GM18951 (cell line): ENCODE data around the gene SUPT6H.

Experiments
- POLR2A ChIP-seq: IDR thresholded peaks from 4 replicates; pipeline ENCODE4 v1.6.1; 2011; ENCODE audit warnings: mild to moderate bottlenecking; ENCODE audit not compliant: insufficient read length, insufficient read depth; ENCODE audit errors: extremely low read depth
- in situ Hi-C: fragments of 300-500 bp; cut with MboI; formaldehyde crosslinking; loops from one replicate; pipeline ENCODE4 v1.12.0; 2022; ENCODE audit warnings: low sequenced_read_pairs, mixed read lengths, inconsistent platforms; ENCODE audit not compliant: unreplicated experiment

The SUPT6H gene

DNA sequence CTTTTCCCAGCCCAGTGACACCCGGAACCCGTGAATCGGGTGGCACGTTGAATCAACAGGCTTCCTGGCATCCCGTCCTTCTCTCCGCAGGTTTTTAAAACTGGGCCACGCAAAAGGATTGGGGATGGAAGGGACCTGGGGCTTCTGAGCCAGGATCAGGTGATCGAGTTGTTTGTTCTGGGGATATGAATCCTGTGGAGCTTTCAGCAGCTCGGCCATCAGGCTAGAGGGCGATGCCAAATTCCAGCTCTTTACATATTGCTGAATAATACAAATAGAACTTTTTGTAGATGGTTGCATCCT lies 473 bp downstream of the SUPT6H start:
- in situ Hi-C loops = no loop called here
- no peak for TF ChIP-seq POLR2A

DNA sequence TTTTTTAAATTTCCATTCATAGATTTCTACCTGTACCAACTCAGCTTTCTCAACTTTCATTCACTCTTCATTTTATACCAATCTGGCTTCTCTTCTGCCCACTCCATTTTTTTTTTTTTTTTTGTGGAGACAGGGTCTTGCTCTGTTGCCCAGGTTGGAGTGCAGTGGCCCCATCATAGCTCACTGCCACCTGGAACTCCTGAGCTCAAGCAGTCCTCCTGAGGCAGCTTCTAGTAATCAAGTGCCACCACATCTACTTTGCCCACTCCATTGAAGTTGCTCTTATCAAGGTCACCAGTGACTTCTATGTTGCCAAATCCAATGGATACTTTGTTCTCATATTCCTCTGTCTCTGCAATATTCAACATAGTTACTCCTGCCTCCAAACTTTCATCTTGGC lies 1.7 kb downstream of the SUPT6H start:
- no peak for TF ChIP-seq POLR2A
- in situ Hi-C loops = no loop called here

DNA sequence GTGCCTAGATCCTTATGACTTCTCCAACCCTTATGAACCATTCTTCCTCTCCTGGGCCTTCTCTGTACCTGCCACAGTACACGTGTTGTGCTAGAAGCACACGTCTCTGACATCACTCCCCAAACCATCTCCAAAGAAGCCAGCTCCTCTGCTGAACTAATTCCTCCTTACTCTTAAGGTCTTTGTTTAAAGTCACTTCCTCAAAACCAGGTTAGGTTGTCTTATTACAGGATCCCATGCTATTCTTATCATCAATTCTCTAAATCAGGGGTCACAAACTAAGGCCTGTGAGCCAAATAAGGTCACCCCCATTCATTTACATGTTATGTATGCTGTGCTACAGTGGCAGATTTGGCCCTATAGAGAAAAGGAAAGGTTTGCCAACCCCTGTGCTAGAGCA lies 4.0 kb downstream of the SUPT6H start:
- TF ChIP-seq POLR2A = no peak
- in situ Hi-C loops = no loop called here

DNA sequence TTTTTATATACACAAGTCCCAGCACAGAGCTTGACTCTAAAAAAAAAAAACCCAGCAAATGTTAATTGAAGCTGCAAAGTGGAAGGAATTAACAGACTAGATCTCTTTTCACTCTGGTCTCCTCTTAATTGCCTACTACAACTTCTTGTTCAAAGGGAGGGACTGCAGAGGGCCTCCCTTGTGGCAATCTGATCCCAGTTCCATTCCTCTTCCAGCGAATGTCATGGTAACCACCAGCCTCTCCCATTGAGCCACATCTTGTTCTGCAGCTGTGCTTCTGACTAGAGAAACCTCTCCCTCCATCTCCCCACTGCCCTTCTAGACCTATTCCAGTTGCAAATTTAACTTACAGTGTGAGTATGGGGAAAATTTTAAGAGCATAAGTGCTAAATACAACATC lies 5.9 kb downstream of the SUPT6H start:
- TF ChIP-seq POLR2A = no peak

DNA sequence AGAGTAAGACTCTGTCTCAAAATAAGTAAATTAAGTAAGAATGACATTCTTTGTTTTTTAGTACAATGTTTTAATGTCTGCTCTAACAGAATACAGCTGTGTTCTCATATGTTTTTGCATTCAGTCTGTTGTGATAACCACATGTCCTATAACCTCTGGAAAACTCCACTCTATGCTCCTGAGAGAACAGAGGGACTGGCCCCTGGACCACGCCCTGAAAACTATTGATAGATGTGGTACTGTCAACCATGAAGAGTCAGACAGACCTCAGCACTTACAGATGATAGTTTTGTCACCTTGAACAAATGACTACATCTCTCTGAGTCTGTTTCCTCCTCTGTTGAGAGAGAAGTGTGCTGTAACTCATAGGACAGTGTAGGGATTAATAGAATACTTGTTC lies 7.9 kb downstream of the SUPT6H start:
- no peak for TF ChIP-seq POLR2A
- in situ Hi-C loops = no loop called here

More for the DNA sequence above, 5.9 kb downstream of the SUPT6H start:
- in situ Hi-C loops = no loop called here

DNA sequence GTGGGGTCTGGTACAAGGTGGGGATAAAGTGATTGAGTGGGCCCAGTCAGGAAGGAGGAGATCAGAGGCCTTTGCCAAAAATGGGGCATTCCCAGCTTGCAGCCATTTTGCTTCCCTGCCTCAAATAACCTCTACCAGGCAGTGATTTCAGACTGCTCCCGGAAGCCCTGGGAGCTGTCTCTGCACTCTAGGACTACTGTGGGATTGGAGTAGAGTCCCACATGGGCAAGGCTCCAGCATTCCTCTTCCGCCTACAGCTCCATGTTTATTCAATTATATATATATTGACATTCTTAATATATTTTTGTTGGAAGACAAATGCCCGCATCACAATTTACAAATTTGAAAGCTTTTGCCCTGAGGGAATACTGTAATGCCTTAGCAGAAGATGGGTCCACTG lies 13.5 kb downstream of the SUPT6H start:
- no peak for TF ChIP-seq POLR2A
- in situ Hi-C loops = no loop called here

DNA sequence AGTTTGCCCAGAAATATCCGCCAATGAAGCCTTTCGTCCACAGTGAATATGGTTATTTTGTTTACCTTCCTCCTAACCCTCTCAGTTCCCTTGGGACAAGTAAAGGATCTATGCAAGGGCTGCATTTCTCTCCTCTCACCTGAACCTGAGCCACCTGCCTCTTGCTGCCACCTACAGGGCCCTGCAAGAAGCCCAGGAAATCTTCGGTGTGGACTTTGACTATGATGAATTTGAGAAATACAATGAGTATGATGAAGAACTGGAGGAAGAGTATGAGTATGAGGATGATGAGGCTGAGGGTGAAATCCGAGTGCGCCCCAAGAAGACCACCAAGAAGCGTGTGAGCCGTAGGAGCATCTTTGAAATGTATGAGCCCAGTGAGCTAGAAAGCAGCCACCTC lies 14.0 kb downstream of the SUPT6H start:
- in situ Hi-C loops = no loop called here
- TF ChIP-seq POLR2A = no peak

DNA sequence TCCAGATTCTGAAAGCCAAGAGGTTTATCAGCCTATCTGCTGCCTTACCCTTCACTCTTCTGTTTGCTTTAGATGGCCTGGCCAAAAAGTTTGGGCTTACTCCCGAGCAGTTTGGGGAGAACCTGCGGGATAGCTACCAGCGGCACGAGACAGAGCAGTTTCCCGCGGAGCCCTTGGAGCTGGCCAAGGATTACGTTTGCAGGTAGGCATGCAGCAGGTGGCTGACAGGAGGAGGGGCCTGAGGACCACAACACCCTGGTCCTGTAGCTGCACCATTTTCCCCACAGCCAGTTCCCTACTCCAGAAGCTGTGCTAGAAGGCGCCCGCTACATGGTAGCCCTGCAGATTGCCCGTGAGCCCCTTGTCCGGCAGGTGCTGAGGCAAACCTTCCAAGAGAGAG lies 20.6 kb downstream of the SUPT6H start:
- in situ Hi-C loops = no loop called here
- no peak for TF ChIP-seq POLR2A

DNA sequence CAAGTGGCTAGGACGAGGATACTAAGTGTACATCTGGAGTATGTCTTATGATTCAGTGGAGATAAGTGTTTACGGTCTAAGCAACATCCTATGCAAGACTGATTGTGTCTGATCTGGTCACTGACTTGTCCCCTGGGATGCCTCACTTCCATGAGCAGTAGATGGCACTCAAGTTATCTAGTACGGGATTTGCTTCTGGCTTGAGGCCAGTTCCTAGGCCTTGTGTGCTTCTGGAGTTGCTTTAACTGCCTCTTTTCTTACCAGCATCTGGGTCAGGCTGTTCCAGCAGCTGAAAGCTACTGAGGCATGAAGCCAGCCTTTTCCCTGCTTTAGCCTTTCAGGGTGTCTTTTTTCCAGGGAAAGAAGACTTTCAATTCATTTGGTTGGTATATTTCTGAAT lies 23.0 kb downstream of the SUPT6H start:
- TF ChIP-seq POLR2A = no peak
- in situ Hi-C loops = no loop called here

DNA sequence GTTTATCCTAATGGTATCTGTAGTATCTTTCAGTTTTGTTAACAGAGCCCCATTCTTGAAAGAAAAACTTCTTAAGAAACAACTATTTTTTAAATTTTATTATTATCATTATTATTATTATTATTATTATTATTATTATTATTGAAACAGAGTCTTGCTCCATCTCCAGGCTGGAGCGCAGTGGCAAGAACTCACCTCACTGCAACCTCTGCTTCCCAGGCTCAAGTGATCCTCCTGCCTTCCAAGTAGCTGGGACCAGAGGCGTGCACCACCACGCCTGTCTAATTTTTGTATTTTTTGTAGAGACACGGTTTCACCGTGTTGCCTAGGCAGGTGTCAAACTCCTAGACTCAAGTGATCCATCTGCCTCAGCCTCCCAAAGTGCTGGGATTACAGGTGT lies 23.4 kb downstream of the SUPT6H start:
- no peak for TF ChIP-seq POLR2A

DNA sequence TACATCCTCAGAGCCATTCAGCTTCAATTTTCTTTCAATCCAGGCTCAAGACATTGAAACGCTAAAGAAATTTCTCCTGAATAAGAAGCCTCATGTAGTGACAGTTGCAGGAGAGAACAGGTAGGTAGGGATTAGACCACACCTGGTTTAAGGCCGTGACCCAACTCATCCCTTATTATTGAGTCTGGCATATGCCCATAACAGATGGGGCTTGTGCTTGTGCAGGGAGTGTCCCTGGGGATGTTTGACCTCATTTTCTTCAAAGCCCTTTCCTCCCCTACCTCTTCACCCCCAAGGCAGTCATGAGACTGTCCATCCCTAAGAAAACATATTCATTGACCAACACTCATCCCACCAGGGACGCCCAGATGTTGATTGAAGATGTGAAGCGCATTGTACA lies 24.3 kb downstream of the SUPT6H start:
- in situ Hi-C loops = no loop called here
- no peak for TF ChIP-seq POLR2A

More for the DNA sequence above, 23.4 kb downstream of the SUPT6H start:
- in situ Hi-C loops = no loop called here

DNA sequence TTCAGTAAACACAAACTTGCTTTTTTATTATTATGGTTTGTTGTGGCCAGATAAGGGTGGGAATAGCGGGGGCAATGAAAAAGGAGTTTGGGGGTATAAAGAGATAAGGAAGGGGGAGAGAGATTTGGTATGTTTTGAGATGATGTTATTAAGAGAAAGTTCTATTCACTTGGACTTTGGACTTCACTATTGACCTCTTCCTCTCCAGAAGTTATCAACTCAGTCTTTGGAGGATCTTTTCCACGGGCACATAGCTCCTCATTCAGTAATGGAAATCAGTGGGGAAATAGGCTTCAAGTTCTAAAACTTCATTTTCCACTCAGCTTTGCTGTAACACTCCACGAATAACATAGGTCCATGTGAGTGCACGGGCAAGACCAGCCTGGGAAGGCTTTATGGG lies 26.5 kb downstream of the SUPT6H start:
- TF ChIP-seq POLR2A = no peak
- in situ Hi-C loops = no loop called here

DNA sequence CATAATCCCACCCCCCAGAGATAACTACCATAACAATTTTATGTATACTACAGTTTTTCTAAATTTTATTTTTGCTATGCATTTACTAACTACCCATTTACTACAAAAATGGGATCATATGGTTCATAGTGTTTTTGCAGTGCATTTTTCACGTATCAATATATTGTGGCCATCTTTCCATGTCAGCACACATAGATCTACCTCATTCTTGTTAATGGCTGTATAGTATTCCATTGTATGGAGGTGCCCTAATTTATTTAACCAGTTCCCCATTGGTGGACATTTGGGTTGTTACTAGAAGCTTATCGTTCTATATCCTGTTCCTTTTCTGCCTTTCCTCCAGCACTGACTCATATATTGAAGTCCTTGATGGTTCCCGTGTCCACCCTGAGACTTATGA lies 27.0 kb downstream of the SUPT6H start:
- TF ChIP-seq POLR2A = no peak
- in situ Hi-C loops = no loop called here

DNA sequence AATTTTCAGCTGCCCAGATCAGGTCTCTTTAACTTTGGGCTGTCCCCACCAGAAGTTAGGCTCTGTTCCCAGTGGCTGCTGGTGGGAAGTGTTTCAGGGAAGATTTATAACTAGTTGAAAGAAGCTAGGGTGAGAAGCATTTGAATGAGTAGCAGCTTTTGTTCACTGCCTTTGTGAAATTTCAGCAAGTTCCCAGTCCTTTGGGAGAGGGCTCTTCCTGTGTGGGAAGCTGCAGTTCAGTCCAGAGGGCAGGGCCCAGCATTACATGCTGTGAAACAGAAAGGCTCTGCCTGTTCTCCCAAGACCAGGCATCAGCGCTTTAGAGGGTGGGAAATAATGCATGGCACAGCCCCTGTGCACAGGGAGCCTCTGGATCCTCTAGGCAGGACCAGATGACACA lies 31.9 kb downstream of the SUPT6H start:
- in situ Hi-C loops = no loop called here
- TF ChIP-seq POLR2A = no peak

DNA sequence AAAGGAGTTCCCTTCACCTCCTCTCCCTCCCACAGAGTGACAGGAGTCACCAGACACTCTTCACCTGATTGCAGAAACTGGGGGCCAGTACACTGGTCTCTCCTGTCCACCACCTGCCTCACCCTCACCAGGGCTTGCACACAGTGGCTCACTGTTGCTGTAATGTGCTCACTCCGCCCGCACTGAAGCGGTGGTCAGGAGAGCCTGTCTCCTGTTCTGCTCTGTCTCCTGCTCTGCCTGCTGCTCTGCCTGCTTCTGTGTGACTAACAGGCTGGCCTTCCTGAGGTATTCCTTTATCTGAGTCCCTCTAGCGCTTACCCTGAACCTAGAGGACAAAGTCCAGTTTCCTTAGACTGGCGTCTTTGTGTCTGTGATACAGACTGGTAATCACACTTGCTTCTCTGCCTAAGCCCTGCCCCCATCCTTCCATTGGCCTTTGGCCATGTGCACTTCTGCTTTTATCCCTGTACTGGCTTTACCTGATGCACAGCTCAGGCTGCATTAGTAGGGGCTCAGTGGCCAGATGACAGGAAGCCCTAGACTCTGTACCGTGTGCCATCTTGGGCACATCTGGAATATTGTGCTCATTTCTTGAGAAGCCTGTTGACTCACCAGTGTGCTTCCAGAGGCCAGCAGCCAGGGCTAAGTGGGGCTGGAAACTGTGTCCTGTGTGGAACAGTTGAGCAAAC lies 36.4 kb downstream of the SUPT6H start:
- TF ChIP-seq POLR2A = no peak
- in situ Hi-C loops = no loop called here
